ENCODE results near the gene PIEZO1.

- TF ChIP-seq CTCF (IDR thresholded peaks at IDR 0.05), result no peak
- TF ChIP-seq POLR2A (IDR thresholded peaks at IDR 0.05), result no peak
Observed at GRCh38 chr16:88755745-88756443, 29.1 kb downstream of the PIEZO1 start.
